DOHH2 (cell line): ENCODE measurements around the gene ZNF37A.
"Not testable (repeated sequence)": the region's sequence is repeated elsewhere in the genome, so short reads cannot be mapped to it uniquely, and the experiment has no call there.

ENCODE experiments used
- H3F3A ChIP-seq: fragments of 200-600 bp; sonication (generic), shearing (Covaris generic); 2 replicates; pipeline ENCODE4 v1.6.0; 2016; ENCODE audit warnings: antibody characterized with exemption, mild to moderate bottlenecking; ENCODE audit not compliant: control insufficient read depth, insufficient read depth
- H3K27ac ChIP-seq: fragments of 200-600 bp; sonication (generic); 2 replicates; pipeline ENCODE4 v1.5.1; 2014; ENCODE audit warnings: low read depth, mild to moderate bottlenecking, low read length, moderate library complexity
- H3K27me3 ChIP-seq: fragments of 200-600 bp; sonication (generic); 2 replicates; pipeline ENCODE4 v1.6.1; 2014; ENCODE audit warnings: mild to moderate bottlenecking, low read length, mixed read lengths; ENCODE audit not compliant: control insufficient read depth
- H3K36me3 ChIP-seq: fragments of 200-600 bp; sonication (generic); 2 replicates; pipeline ENCODE4 v1.6.1; 2014; ENCODE audit warnings: mild to moderate bottlenecking, low read length, moderate library complexity, mixed read lengths; ENCODE audit not compliant: control insufficient read depth
- H3K4me1 ChIP-seq: fragments of 200-600 bp; sonication (generic); 2 replicates; pipeline ENCODE4 v1.6.1; 2014; ENCODE audit warnings: mild to moderate bottlenecking, low read length, mixed read lengths; ENCODE audit not compliant: control insufficient read depth
- H3K4me2 ChIP-seq: fragments of 200-600 bp; sonication (generic); 2 replicates; pipeline ENCODE4 v1.6.0; 2014; ENCODE audit warnings: mild to moderate bottlenecking, low read length, moderate library complexity
- H3K4me3 ChIP-seq: fragments of 200-600 bp; sonication (generic); 2 replicates; pipeline ENCODE4 v1.5.1; 2014; ENCODE audit warnings: mild to moderate bottlenecking, low read length, mixed read lengths
- H3K79me2 ChIP-seq: fragments of 200-600 bp; sonication (generic); 2 replicates; pipeline ENCODE4 v1.6.1; 2014; ENCODE audit warnings: mild to moderate bottlenecking, low read length, mixed read lengths; ENCODE audit not compliant: control insufficient read depth
- H3K9me2 ChIP-seq: fragments of 200-600 bp; sonication (generic); replicated peaks from 2 replicates; pipeline ENCODE4 v1.6.1; 2014; ENCODE audit warnings: mild to moderate bottlenecking, low read length, mixed read lengths; ENCODE audit not compliant: control insufficient read depth
- H3K9me3 ChIP-seq: fragments of 200-600 bp; sonication (generic); 2 replicates; pipeline ENCODE4 v1.6.1; 2014; ENCODE audit warnings: antibody characterized with exemption, low read length, mixed read lengths; ENCODE audit not compliant: control insufficient read depth, insufficient read depth
- H4K20me1 ChIP-seq: fragments of 200-600 bp; sonication (generic); 2 replicates; pipeline ENCODE4 v1.6.0; 2014; ENCODE audit warnings: low read depth, mild to moderate bottlenecking, antibody characterized with exemption, low read length, moderate library complexity; ENCODE audit not compliant: control insufficient read depth, insufficient read depth
- EZH2phosphoT487 ChIP-seq: fragments of 200-600 bp; sonication (generic); IDR thresholded peaks from 2 replicates; pipeline ENCODE4 v1.6.1; 2017; ENCODE audit warnings: borderline replicate concordance, mild to moderate bottlenecking, antibody characterized with exemption, low read length, moderate library complexity, mixed read lengths
- TF ChIP-seq, protein P1 (sequence below): fragments of 200-600 bp; sonication (generic); IDR thresholded peaks from one replicate; pipeline ENCODE4 v1.5.1; 2014; ENCODE audit warnings: antibody characterized with exemption, mild to moderate bottlenecking, low read depth, low read length; ENCODE audit not compliant: poor library complexity, severe bottlenecking

Gene ZNF37A

DNA sequence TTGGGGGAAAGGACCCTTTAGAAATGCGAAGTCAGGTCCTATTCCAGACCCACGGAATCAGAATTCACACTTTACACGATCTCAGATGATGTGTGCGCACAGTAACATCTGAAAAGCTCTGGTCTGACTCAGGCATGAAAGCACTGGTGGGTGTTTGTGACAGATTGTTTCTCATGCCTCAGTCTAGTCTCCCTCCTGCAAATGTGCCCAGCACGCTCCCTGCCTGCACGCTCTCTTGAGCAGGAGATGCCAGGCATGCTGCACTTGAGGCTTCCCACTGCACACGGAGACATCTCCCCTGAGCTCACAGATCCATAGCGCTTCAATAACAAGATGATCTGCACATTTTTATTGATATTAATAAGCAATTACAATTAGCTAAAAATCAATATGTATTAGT, 23.6 kb upstream of the ZNF37A start:
- Histone ChIP-seq H3K4me1 (peaks cover 10% of the 10 kb centered on the region), H3K79me2 (no peaks in the 10 kb centered on the region), H3K9me3 (no peaks in the 10 kb centered on the region; the same call in 1 of the 2 replicates), H3K27me3 (no peaks in the 10 kb centered on the region), H3K27ac (no peak overlapping the region), H3K9me2 (no peaks in the 10 kb centered on the region), H3K4me3 (no peak overlapping the region), H3K4me2 (no peak overlapping the region), H3K36me3 (no peaks in the 10 kb centered on the region), H4K20me1 (no peaks in the 10 kb centered on the region), H3F3A (no peaks in the 10 kb centered on the region)
- TF ChIP-seq, protein P1, sequence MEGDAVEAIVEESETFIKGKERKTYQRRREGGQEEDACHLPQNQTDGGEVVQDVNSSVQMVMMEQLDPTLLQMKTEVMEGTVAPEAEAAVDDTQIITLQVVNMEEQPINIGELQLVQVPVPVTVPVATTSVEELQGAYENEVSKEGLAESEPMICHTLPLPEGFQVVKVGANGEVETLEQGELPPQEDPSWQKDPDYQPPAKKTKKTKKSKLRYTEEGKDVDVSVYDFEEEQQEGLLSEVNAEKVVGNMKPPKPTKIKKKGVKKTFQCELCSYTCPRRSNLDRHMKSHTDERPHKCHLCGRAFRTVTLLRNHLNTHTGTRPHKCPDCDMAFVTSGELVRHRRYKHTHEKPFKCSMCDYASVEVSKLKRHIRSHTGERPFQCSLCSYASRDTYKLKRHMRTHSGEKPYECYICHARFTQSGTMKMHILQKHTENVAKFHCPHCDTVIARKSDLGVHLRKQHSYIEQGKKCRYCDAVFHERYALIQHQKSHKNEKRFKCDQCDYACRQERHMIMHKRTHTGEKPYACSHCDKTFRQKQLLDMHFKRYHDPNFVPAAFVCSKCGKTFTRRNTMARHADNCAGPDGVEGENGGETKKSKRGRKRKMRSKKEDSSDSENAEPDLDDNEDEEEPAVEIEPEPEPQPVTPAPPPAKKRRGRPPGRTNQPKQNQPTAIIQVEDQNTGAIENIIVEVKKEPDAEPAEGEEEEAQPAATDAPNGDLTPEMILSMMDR = no peak
- TF ChIP-seq EZH2phosphoT487 = no peak

DNA sequence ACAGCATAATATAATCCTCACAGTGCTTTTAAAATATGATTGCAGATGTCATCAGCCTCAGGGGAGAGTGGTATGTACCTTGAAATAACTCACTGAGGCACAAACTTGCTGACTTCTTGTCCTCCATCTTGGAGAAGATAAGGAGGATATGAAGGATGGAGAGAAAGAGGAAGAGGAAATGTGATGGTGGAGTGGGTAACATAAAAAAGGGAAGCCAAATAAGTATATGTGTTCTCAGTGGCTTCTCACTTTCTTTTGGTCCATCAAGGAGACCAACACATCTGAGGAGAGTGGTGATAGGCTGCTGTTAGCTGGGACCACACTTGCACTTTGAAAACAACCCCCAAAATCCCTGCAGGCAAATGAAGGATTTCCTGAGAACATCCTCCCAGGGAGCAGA, 21.6 kb upstream of the ZNF37A start:
- no peak for TF ChIP-seq EZH2phosphoT487
- TF ChIP-seq, protein P1 = no peak
- H3K9me3 ChIP-seq = peaks cover 9% of the 10 kb centered on the region
- H3K27me3 ChIP-seq = no peaks in the 10 kb centered on the region
- no peaks in the 10 kb centered on the region for H3K36me3 ChIP-seq
- H3K4me3 ChIP-seq = peak overlapping the region; percentile 20; the same call in 1 of the 2 replicates
- H3F3A ChIP-seq = no peaks in the 10 kb centered on the region
- no peaks in the 10 kb centered on the region for H3K9me2 ChIP-seq
- H3K27ac ChIP-seq = no peak overlapping the region
- H4K20me1 ChIP-seq = no peaks in the 10 kb centered on the region
- H3K4me2 ChIP-seq = no peak overlapping the region
- H3K4me1 ChIP-seq = peaks cover 10% of the 10 kb centered on the region
- H3K79me2 ChIP-seq = no peaks in the 10 kb centered on the region

GRCh38 chr10:38076687-38077086, 17.4 kb upstream of the ZNF37A start:
- H3F3A ChIP-seq = no peaks in the 10 kb centered on the region

DNA sequence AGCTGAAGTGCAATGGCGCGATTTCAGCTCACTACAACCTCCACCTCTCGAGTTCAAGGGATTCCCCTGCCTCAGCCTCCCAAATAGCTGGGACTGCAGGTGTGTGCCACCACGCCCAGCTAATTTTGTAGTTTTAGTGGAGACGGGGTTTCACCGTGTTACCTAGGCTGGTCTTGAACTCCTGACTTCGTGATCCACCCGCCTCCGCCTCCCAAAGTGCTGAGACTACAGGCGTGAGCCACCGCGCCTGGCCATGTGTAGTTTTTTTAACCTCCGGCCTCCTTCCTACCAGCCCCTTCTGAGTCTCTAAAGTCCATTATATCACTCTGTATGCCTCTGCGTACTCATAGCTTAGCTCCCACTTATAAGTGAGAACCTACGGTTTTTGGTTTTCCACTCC, 819 bp upstream of the ZNF37A start:
- H3K9me2 ChIP-seq, H3K27ac ChIP-seq, H3K9me3 ChIP-seq, H3K27me3 ChIP-seq, H4K20me1 ChIP-seq, H3F3A ChIP-seq: not testable (repeated sequence)
- H3K4me1 ChIP-seq = peaks cover 15% of the 10 kb centered on the region
- peaks cover 16% of the 10 kb centered on the region for H3K79me2 ChIP-seq
- H3K4me2 ChIP-seq = peak overlapping the region; percentile 96; the same call in 1 of the 2 replicates
- H3K4me3 ChIP-seq = peak overlapping the region; percentile 99
- H3K36me3 ChIP-seq = peaks cover 37% of the 10 kb centered on the region

More at GRCh38 chr10:38076687-38077086, 17.4 kb upstream of the ZNF37A start:
- TF ChIP-seq EZH2phosphoT487 = no peak
- TF ChIP-seq, protein P1 = no peak
- no peaks in the 10 kb centered on the region for H4K20me1 ChIP-seq
- H3K27me3 ChIP-seq = no peaks in the 10 kb centered on the region
- H3K79me2 ChIP-seq = no peaks in the 10 kb centered on the region
- H3K4me3 ChIP-seq = no peak overlapping the region
- no peak overlapping the region for H3K27ac ChIP-seq
- H3K9me3 ChIP-seq = peaks cover 9% of the 10 kb centered on the region
- H3K4me2 ChIP-seq = no peak overlapping the region
- H3K9me2 ChIP-seq = no peaks in the 10 kb centered on the region
- H3K36me3 ChIP-seq = no peaks in the 10 kb centered on the region
- peaks cover 10% of the 10 kb centered on the region for H3K4me1 ChIP-seq
